ENCODE data around the gene POLR2L.

DNA sequence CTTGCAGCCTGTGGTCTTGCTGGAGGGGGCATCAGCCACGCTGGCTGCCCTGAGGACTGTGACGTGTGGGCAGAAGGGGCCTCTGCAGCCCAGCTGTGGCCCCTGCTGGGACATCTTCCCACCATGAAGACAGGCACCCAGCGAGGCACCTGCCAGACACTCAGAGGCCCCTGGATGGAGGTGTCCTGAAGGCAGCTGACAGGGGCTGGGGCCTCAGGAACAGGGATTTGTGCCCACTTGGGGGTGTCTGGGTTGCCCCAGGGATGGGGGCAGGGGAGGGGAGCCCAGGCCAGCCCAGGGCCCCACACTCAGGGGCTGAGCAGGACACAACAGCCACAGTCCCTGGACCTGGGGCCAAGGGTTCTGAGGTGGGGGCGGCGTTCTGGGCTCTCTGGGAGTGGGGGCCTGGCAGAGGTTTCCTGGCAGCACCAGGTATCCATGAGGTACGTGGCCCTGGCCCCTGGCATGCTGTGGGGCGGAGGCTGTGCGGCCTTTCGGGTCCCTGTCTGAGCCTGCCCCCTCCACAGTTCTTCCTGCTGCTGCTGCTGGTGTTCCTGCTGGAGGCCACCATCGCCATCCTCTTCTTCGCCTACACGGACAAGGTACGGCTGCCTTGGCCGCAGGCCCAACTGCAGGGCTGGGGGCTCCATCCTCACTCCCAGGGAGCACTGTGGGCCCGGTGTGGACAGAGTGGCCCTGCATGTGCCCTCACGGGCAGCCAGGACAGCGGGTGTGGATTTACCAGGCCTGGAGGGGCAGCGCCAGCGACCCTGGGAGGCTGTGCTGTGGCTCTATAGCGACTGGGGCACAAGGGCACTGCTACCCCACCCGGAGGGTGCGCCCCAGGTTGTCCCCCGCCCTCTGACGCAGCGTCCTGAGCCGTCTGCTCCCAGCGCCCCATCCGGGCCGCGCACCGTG, 21.8 kb upstream of the POLR2L start:
- TF ChIP-seq, protein P1, sequence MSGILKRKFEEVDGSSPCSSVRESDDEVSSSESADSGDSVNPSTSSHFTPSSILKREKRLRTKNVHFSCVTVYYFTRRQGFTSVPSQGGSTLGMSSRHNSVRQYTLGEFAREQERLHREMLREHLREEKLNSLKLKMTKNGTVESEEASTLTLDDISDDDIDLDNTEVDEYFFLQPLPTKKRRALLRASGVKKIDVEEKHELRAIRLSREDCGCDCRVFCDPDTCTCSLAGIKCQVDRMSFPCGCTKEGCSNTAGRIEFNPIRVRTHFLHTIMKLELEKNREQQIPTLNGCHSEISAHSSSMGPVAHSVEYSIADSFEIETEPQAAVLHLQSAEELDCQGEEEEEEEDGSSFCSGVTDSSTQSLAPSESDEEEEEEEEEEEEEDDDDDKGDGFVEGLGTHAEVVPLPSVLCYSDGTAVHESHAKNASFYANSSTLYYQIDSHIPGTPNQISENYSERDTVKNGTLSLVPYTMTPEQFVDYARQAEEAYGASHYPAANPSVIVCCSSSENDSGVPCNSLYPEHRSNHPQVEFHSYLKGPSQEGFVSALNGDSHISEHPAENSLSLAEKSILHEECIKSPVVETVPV (CRISPR knock-in tag; IDR thresholded peaks at IDR 0.05): no peak
- TF ChIP-seq ZC3H10 (CRISPR knock-in tag; IDR thresholded peaks at IDR 0.05) (no peak), TCF4 (CRISPR knock-in tag; IDR thresholded peaks at IDR 0.05; ENCODE audit: borderline replicate concordance) (no peak), ZNF8 (CRISPR knock-in tag; IDR thresholded peaks at IDR 0.05) (no peak), PPARA (CRISPR knock-in tag; IDR thresholded peaks at IDR 0.05; ENCODE audit: borderline replicate concordance) (no peak)
- TF ChIP-seq, protein P2, sequence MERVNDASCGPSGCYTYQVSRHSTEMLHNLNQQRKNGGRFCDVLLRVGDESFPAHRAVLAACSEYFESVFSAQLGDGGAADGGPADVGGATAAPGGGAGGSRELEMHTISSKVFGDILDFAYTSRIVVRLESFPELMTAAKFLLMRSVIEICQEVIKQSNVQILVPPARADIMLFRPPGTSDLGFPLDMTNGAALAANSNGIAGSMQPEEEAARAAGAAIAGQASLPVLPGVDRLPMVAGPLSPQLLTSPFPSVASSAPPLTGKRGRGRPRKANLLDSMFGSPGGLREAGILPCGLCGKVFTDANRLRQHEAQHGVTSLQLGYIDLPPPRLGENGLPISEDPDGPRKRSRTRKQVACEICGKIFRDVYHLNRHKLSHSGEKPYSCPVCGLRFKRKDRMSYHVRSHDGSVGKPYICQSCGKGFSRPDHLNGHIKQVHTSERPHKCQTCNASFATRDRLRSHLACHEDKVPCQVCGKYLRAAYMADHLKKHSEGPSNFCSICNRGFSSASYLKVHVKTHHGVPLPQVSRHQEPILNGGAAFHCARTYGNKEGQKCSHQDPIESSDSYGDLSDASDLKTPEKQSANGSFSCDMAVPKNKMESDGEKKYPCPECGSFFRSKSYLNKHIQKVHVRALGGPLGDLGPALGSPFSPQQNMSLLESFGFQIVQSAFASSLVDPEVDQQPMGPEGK (CRISPR knock-in tag; IDR thresholded peaks at IDR 0.05; ENCODE audit: borderline replicate concordance): no peak

Data from SK-N-SH treated with all-trans-retinoic acid at 6 μM for 48 hours (cell line).